ENCODE data around the gene CYB5B. TPM values are rescaled to one million over a fixed set of nuclear protein-coding genes. Genes with fewer than 3 reads are reported as not detected.
A peak's percentile ranks its signal among the peaks of the same experiment; 100 is the strongest.

CYB5B gene
- total and polyA plus RNA-seq, 2 donors (not counting 3 experiments of a cell fraction or from before 2014, with no cell fraction given), result 175 to 176 TPM

DNA sequence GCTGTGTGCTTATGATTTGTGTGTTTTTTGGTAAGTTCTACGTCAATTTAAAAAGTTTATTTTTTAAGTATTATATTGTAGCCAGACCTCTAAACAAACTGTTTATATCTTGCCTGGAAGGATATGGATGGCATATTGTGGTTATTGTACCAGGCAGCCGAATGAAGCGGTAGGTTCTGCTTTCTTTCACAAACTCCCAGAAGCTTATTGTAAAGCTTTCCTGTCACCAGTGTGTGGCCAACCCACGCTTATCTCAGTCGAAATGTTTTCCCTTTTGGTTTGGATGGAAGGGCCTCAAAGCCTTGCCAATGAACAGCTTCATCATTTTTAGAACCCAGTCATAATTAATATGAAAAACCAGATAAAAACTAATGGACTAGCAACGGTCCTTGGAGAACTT is 53.1 kb downstream of the CYB5B start:
- Histone ChIP-seq H3K27ac (ENCODE audit: insufficient read depth, low read depth, low read length) (peak overlapping the region; percentile 84), H3K79me2 (ENCODE audit: control insufficient read depth, insufficient read depth, low read length) (no peaks in the 10 kb centered on the region), H3K4me3 (replicated peaks in 1 of 3; ENCODE audit: insufficient read depth in 1 of 3, low read depth in 1 of 3, low read length in 3 of 3) (no peak overlapping the region), H3K9me1 (replicated peaks; ENCODE audit: control insufficient read depth, extremely low read depth, insufficient read depth, low read length) (no peaks in the 10 kb centered on the region), H3K4me2 (ENCODE audit: insufficient read depth, low read length) (peak overlapping the region; percentile 37), H3K36me3 (ENCODE audit: control insufficient read depth in 2 of 2, extremely low read depth in 1 of 2, insufficient read depth in 2 of 2, low read length in 2 of 2) (no peaks in the 10 kb centered on the region), H4K20me1 (replicated peaks; ENCODE audit: control insufficient read depth, extremely low read depth, insufficient read depth, low read length) (no peaks in the 10 kb centered on the region), H3K9ac (replicated peaks; ENCODE audit: extremely low read depth, insufficient read depth, low read length) (peak overlapping the region; percentile 49), H2AFZ (ENCODE audit: low read depth, low read length) (peak overlapping the region; percentile 4), H3K4me1 (ENCODE audit: control insufficient read depth, extremely low read depth, insufficient read depth, low read length) (peaks cover 35% of the 10 kb centered on the region), H3K9me3 (replicated peaks; ENCODE audit: control insufficient read depth, insufficient read depth, low read length) (no peaks in the 10 kb centered on the region), H3K27me3 (ENCODE audit: control insufficient read depth in 2 of 2, insufficient read depth in 2 of 2, low read length in 2 of 2) (no peaks in the 10 kb centered on the region)
- CTCF ChIA-PET, result interaction anchor here (0.6 to 2.6 kb wide), 10 partner anchors 9 to 209 kb away, joined by 3 to 38 read pairs (median 4); no protein-coding TSS in a partner anchor
- DNase-seq (ENCODE audit: low read depth, low spot score) (peak; percentile 71), FAIRE-seq (peak; percentile 55)
- TSS peak; percentile 36 for BruUV-seq (replicated peaks)
- POLR2A ChIA-PET, result interaction anchor here (0.6 kb wide), 1 partner anchor 28 kb away, joined by 8 read pairs; no protein-coding TSS in a partner anchor
- TF ChIP-seq POLR2A (IDR thresholded peaks at IDR 0.05; ENCODE audit: low read depth, low read length) (no peak), EZH2 (IDR thresholded peaks at IDR 0.05; ENCODE audit: borderline replicate concordance, low read depth, low read length, severe bottlenecking) (no peak), GATA2 (IDR thresholded peaks at IDR 0.05; ENCODE audit: insufficient read depth, insufficient read length, low read depth, low read length) (peak; percentile 29), MAX (IDR thresholded peaks at IDR 0.05; ENCODE audit: insufficient read depth, insufficient read length) (no peak)
- dilution Hi-C loops (cut with MboI; ENCODE audit: extremely low pct_ligation_motif_present, low sequenced_read_pairs), result no loop called here
- intact Hi-C loops (cut with micrococcal nuclease), result loop anchor here (1.0 kb wide), 1 partner anchor 76 kb away; no protein-coding TSS in a partner anchor

- Histone ChIP-seq H4K20me1 (replicated peaks; ENCODE audit: control insufficient read depth, extremely low read depth, insufficient read depth, low read length) (no peaks in the 10 kb centered on the region), H2AFZ (ENCODE audit: low read depth, low read length) (no peak overlapping the region), H3K9me3 (replicated peaks; ENCODE audit: control insufficient read depth, insufficient read depth, low read length) (no peaks in the 10 kb centered on the region), H3K36me3 (ENCODE audit: control insufficient read depth in 2 of 2, extremely low read depth in 1 of 2, insufficient read depth in 2 of 2, low read length in 2 of 2) (no peaks in the 10 kb centered on the region), H3K9ac (replicated peaks; ENCODE audit: extremely low read depth, insufficient read depth, low read length) (no peak overlapping the region), H3K4me2 (ENCODE audit: insufficient read depth, low read length) (no peak overlapping the region), H3K27ac (ENCODE audit: insufficient read depth, low read depth, low read length) (no peak overlapping the region), H3K79me2 (ENCODE audit: control insufficient read depth, insufficient read depth, low read length) (no peaks in the 10 kb centered on the region), H3K4me1 (ENCODE audit: control insufficient read depth, extremely low read depth, insufficient read depth, low read length) (peaks cover 40% of the 10 kb centered on the region), H3K4me3 (replicated peaks in 1 of 3; ENCODE audit: insufficient read depth in 1 of 3, low read depth in 1 of 3, low read length in 3 of 3) (no peak overlapping the region), H3K9me1 (replicated peaks; ENCODE audit: control insufficient read depth, extremely low read depth, insufficient read depth, low read length) (no peaks in the 10 kb centered on the region), H3K27me3 (ENCODE audit: control insufficient read depth in 2 of 2, insufficient read depth in 2 of 2, low read length in 2 of 2) (no peaks in the 10 kb centered on the region)
- BruUV-seq (replicated peaks), result no TSS peak
- no peak for TF ChIP-seq POLR2A (IDR thresholded peaks at IDR 0.05; ENCODE audit: low read depth, low read length)
- TF ChIP-seq MAX (IDR thresholded peaks at IDR 0.05; ENCODE audit: insufficient read depth, insufficient read length), result no peak
- no peak for TF ChIP-seq CTCF (IDR thresholded peaks at IDR 0.05; ENCODE audit: extremely low read depth in 1 of 2, insufficient read depth in 1 of 2, low read depth in 1 of 2, low read length in 2 of 2)
- no peak for TF ChIP-seq FOS (IDR thresholded peaks at IDR 0.05; ENCODE audit: borderline replicate concordance, insufficient read depth, low read length)
- TF ChIP-seq JUN (IDR thresholded peaks at IDR 0.05; ENCODE audit: borderline replicate concordance, insufficient read depth, insufficient read length, low read depth), result no peak
- no peak for TF ChIP-seq POLR2AphosphoS5 (IDR thresholded peaks at IDR 0.05; ENCODE audit: insufficient read depth, low read depth, low read length)
- TF ChIP-seq MYC (IDR thresholded peaks at IDR 0.05; ENCODE audit: low read depth, low read length), result no peak
- no peak for TF ChIP-seq EZH2 (IDR thresholded peaks at IDR 0.05; ENCODE audit: borderline replicate concordance, low read depth, low read length, severe bottlenecking)
- no peak for TF ChIP-seq GATA2 (IDR thresholded peaks at IDR 0.05; ENCODE audit: insufficient read depth, insufficient read length, low read depth, low read length)
- DNase-seq (ENCODE audit: low read depth, low spot score), result no peak
- intact Hi-C loops (cut with micrococcal nuclease), result no loop called here
- FAIRE-seq, result no peak
- dilution Hi-C loops (cut with MboI; ENCODE audit: extremely low pct_ligation_motif_present, low sequenced_read_pairs), result no loop called here
- POLR2A ChIA-PET, result no interaction called here
- CTCF ChIA-PET, result interaction anchor here (2.6 kb wide), 1 partner anchor 81 kb away, joined by 38 read pairs; no protein-coding TSS in a partner anchor
These were observed 54.3 kb downstream of the CYB5B start for GRCh38 chr16:69478685-69479084.

All from endothelial cell of umbilical vein (primary cell).